Fibroblast of villous mesenchyme (primary cell): ENCODE results near the gene HGFAC. TPM values are rescaled to one million over a fixed set of nuclear protein-coding genes. Genes with fewer than 3 reads are reported as not detected.

ENCODE experiments used
- DNase-seq: peaks from one replicate; pipeline ENCODE4 v3.0.0-alpha.2; 2010; ENCODE audit warnings: low read depth
- H3K4me3 ChIP-seq: 2 replicates; pipeline ENCODE4 v1.5.1; 2011; ENCODE audit warnings: low read depth, mild to moderate bottlenecking, low read length
- CTCF ChIP-seq: IDR thresholded peaks from 2 replicates; pipeline ENCODE4 v1.5.1; 2012; ENCODE audit warnings: low read depth, mild to moderate bottlenecking, low read length; ENCODE audit not compliant: insufficient read depth
- total RNA-seq: library from RNA; depleted of rRNA; stranded (reverse); fragments of >200 nt; gene quantifications from 2 replicates; pipeline ENCODE4 v1.2.3, GENCODE V29; 2012

The HGFAC gene
- total RNA-seq, 1 donor, result not detected

DNA sequence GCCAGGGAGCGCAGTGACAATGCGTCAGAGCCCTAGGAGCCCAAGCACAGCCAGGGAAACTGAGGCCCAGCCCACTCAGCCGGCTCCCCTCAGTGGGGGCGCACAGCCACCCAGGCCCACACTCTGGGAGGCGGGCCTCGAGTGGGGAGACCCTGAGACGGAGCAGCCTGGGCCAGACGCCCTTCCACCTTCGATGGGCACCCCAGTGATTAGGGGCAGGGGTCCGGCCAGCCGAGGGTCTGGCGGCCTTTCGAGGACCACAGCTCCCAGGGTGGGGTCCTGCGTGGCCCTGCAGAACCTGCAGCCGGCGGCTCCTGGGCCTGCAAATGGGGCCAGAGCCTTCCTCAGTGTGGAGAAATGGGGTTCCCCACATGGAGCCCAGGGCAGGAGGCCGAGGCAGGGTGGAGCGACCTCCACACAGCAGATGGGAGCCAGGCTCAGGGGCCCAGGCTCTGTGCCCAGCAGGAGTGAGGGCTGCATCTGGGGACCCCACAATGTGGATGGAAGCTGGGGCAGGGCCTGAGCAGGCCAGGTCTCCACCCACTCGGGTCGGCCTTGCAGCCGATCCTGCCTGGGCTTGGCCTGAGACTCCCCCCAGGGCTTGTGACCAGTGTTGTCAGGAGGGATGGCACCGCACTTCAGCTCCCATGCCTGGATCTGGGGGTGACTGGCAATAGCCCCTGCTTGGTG is 5.0 kb downstream of the HGFAC start:
- DNase-seq, result no peak
- no peak for TF ChIP-seq CTCF
- H3K4me3 ChIP-seq, result no peak overlapping the region

GRCh38 chr4:3447431-3448395 is 5.9 kb downstream of the HGFAC start:
- no peak overlapping the region for H3K4me3 ChIP-seq
- no peak for DNase-seq
- no peak for TF ChIP-seq CTCF

DNA sequence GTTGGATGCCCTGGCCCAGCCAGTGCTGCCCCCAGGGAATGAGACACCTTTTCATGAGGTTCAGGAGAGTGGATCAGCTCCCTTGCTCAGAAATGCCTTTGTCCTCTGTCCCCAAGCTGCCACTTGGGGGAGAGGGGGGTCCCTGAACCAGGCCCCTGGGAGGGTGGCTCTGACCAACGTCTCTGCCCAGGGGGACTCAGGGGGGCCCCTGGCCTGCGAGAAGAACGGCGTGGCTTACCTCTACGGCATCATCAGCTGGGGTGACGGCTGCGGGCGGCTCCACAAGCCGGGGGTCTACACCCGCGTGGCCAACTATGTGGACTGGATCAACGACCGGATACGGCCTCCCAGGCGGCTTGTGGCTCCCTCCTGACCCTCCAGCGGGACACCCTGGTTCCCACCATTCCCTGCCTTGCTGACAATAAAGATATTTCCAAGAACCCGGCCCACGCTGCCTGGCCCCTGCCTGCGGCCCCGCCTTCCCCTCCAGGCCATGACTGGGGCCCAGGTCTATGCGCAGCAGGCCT is 7.3 kb downstream of the HGFAC start:
- DNase-seq, result no peak
- H3K4me3 ChIP-seq, result no peak overlapping the region
- TF ChIP-seq CTCF, result no peak

GRCh38 chr4:3449574-3450534 is 8.1 kb downstream of the HGFAC start:
- no peak for DNase-seq
- TF ChIP-seq CTCF, result no peak
- no peak overlapping the region for H3K4me3 ChIP-seq

DNA sequence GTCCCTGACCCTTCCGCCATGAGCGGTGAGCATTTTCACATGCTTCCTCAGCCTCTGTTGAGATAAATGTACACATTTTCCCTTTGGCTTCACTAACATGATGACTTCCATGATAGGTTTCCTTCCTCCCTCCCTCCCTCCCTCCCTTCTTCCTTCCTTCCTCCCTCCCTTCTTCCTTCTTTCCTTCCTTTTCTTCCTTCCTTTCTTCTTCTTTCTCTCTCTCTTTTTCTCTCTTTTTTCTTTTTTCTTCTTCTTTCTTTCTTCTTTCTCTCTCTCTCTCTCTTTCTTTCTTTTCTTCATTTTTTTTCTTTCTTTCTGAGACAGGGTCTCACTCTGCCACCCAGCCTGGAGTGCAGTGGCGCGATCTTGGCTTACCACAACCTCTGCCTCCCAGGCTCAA is 8.9 kb downstream of the HGFAC start:
- no peak for DNase-seq
- no peak for TF ChIP-seq CTCF
- H3K4me3 ChIP-seq, result no peak overlapping the region

DNA sequence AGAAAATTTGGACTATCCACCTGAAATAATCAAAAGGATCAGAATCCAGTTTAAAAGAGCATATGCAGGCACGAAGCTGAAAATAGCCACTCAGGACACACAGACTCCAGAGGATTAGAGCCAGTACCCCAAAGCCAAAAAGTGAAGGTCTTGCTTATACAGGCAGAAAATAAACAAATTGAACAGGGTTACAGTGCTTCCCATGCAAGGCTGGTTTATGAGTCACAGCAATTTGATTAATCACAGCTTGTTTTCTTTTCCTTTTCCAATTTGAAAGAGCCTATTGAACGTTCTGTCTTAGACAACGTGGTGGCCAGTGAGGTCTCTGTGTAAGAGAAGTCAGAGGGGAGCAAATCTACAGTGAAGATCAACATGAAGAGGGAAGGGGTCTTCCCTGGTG is 10.2 kb downstream of the HGFAC start:
- no peak for TF ChIP-seq CTCF
- DNase-seq, result peak; percentile 33
- no peak overlapping the region for H3K4me3 ChIP-seq
